Rectal smooth muscle tissue (tissue), 1 donor: ENCODE data around the gene HOXA13.

Experiments
- H3K27ac ChIP-seq: one replicate; pipeline ENCODE4 v1.7.0; 2013; ENCODE audit warnings: low read depth, low read length, inconsistent platforms
- H3K27me3 ChIP-seq: one replicate; pipeline ENCODE4 v1.7.0; 2013; ENCODE audit warnings: low read length; ENCODE audit not compliant: control insufficient read depth, insufficient read depth
- H3K36me3 ChIP-seq: one replicate; pipeline ENCODE4 v1.7.0; 2013; ENCODE audit warnings: low read length; ENCODE audit not compliant: control insufficient read depth, insufficient read depth
- H3K4me1 ChIP-seq: one replicate; pipeline ENCODE4 v1.7.0; 2013; ENCODE audit warnings: low read length; ENCODE audit not compliant: control insufficient read depth, insufficient read depth
- H3K4me3 ChIP-seq: one replicate; pipeline ENCODE4 v1.7.0; 2013; ENCODE audit warnings: low read length
- H3K9ac ChIP-seq: one replicate; pipeline ENCODE4 v1.7.0; 2013; ENCODE audit warnings: low read length

Gene HOXA13

GRCh38 chr7:27183682-27184336 is 16.1 kb downstream of the HOXA13 start:
- Histone ChIP-seq H3K27me3 (peaks cover 6% of the 10 kb centered on the region), H3K36me3 (no peaks in the 10 kb centered on the region), H3K27ac (peak overlapping the region; percentile 96), H3K4me3 (peak overlapping the region; percentile 72), H3K9ac (peak overlapping the region; percentile 7), H3K4me1 (peaks cover 14% of the 10 kb centered on the region)

DNA sequence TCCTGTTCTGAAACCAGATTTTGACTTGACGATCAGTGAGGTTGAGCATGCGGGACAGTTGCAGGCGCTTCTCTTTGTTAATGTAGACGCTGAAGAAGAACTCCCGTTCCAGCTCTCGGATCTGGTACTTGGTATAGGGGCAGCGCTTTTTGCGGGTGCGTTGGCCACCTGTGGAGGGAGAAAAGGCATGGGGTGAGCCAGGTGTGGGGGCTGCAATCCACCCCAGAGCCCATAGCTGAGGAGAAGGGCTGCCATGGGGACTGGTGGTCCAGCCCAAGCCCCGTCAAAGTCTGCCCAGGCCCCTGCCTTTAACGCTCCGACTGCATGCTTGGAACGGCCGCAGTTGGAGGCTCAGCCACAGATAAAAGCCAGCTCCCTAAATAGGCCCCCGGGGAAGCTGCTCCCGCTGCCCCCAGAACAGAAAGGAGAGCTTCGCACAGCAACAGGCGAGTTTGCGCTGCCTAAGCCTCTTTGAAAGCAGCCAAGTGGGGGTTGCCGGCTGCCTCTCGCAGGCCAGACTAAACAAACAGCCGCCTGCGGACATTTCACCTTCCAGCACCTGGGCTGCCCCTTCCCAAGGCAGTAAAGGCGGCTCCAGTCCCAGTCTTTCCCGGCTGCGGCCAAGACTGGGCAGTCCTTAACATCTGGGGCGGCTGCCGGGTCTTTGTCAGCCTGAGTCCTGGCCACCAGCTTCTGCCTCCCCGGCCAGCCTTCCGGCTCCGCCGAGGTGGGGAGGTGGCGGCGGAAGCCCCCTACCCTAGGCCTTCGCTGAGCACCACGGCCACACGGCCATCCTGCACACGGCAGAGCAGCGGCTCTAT is 16.8 kb downstream of the HOXA13 start:
- H3K27ac ChIP-seq: peak overlapping the region; percentile 96
- H3K4me1 ChIP-seq: peaks cover 14% of the 10 kb centered on the region
- peaks cover 6% of the 10 kb centered on the region for H3K27me3 ChIP-seq
- no peaks in the 10 kb centered on the region for H3K36me3 ChIP-seq
- H3K4me3 ChIP-seq: peak overlapping the region; percentile 72
- H3K9ac ChIP-seq: peak overlapping the region; percentile 7

DNA sequence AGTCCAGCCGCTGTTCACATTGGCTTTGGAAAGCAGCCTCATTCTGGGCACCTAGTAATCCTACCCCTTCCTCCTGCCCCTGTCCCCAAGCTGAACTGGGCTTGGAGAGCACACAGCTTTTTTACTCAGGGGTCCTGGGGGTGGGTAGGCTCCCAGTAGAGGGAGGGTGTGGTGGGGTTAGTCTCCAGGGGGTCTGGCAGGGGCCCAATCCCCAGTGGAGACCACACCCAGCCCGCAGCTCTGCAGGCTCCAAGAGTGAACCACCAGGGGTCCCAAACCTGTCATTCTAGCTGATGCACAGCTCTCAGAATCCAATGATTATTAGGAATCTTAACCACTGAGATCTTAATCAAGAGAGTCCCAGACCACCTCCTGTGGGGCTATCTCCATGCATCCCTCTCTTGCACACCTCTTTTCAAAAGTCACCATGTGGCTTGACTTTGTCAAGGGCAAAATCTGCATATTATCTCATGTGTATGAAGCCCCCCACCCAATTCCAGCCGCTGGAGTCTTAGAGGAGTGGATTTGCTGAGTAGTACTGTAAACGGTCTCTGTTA is 17.5 kb downstream of the HOXA13 start:
- Histone ChIP-seq H3K9ac (no peak overlapping the region), H3K4me1 (peaks cover 14% of the 10 kb centered on the region), H3K27me3 (peaks cover 6% of the 10 kb centered on the region), H3K27ac (peak overlapping the region; percentile 96), H3K36me3 (no peaks in the 10 kb centered on the region), H3K4me3 (peak overlapping the region; percentile 72)

DNA sequence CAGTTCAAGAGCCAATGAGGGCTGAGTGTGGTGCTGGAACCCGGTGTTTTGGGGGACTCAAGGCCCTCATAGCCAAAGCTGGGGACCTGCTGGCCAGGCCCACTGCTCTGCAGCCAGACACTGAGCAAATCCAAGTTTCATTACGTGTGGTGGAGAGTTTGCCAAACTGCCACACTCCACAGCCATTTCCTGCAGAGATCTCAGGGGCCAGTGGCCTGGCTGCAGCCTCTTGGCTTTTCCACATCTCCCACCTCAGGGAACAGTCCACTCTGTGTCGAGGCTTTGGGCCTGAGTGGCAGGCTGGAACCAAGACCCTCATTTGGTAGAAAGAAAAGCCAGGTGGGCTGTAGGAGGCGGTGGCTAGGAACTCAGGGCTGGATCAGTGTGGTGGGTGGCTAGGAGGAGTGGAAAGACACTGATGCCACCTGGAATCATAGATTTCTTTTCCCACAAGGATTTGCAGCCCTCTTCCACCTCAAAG is 18.1 kb downstream of the HOXA13 start:
- Histone ChIP-seq H3K27ac (peak overlapping the region; percentile 96), H3K9ac (no peak overlapping the region), H3K4me3 (peak overlapping the region; percentile 17), H3K27me3 (peaks cover 6% of the 10 kb centered on the region), H3K36me3 (no peaks in the 10 kb centered on the region), H3K4me1 (peaks cover 14% of the 10 kb centered on the region)

DNA sequence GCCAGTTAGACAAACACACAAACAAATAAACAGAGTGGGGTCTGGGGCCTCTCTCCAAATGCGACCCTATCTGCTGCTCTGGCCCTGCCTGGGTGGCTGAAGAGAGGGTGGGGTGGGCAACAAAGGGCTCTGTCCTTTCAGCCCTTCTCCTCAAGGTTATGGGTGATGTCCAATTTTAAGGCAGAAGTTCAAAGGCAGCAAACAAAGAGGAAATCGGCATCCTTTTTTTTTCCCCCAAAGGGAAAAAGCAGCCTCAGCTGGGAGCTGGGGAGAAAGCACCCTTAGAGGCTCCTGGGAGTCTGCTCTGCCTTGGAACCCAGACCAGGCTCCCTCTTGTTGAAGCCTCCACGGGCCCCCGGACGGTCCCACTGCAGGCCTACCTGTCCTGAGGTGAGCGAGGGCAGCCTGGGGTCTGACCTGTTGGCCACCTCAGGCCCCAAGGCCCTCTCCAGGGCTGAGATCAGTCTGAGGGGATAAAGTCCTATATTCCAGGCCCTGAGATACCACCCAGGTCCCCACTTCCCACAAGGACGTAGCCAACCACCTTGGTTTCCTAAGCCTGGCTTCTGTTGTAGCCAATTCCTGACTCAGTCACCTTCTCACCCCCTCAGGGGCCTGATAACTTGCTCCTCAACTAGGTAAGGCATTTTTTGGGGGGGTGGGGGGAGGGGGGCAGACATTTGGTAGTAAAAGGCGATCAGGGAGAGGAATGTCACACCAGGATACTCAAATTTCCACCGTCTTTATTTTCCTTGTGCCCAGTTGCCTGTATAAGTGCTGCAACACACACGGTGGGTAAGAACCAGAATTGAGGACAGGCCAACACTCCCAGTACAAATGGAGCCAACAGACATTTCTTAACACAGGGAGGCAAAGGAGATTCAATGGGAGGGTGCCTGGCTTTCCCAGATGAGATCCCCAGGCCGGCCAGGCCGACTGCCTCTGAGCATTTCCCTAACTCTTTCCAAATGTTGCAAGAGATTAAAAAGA is 19.2 kb downstream of the HOXA13 start:
- H3K27ac ChIP-seq: peak overlapping the region; percentile 96
- H3K4me1 ChIP-seq: peaks cover 14% of the 10 kb centered on the region
- peak overlapping the region; percentile 44 for H3K4me3 ChIP-seq
- H3K9ac ChIP-seq: no peak overlapping the region
- peaks cover 8% of the 10 kb centered on the region for H3K27me3 ChIP-seq
- H3K36me3 ChIP-seq: no peaks in the 10 kb centered on the region

DNA sequence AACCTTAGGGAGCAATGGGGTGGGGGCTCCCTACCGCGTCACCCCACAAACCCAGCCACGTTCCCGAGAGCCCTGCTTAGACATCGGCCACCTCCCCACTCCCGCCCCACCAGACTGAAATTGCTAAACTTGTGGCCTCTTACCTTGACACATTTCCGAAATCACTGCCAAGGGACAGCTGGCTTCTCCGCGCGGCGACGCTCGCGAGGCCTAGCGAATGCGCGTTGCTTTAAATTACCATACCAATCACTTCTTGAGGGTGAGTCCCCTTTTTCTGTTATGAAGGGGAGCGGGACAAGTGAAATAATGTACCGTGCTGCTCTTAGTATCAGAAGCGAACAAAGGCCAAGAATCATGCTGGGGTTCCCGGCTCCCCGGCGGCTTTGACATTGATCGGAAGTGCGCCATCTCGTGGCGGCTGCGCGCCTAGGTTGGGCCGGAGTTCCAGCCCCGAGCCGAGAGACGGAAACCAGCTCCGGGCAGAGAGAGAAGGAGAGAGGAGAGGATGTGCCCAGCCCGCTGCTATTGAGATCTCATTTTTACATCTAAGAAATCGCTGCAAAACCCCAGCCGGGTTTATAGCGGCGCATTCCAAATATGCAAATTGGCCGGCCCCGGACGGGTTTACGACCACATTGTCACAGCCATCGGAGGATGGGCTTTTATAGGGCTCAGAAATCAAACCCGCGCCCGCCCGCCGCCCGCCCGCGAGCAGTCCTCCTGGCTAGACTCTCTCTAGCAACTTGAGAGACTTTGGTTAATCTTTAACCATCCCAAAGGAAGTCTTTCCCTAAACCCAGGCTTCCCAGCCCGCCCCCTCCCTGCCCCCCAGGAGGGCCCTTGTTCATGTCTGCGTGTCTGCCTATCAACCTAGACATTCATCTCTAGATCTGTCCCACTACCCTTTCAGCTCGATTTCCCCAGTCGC is 20.1 kb downstream of the HOXA13 start:
- Histone ChIP-seq H3K27me3 (peaks cover 8% of the 10 kb centered on the region), H3K9ac (peak overlapping the region; percentile 76), H3K4me1 (peaks cover 18% of the 10 kb centered on the region), H3K36me3 (no peaks in the 10 kb centered on the region), H3K4me3 (peak overlapping the region; percentile 78), H3K27ac (peak overlapping the region; percentile 96)

DNA sequence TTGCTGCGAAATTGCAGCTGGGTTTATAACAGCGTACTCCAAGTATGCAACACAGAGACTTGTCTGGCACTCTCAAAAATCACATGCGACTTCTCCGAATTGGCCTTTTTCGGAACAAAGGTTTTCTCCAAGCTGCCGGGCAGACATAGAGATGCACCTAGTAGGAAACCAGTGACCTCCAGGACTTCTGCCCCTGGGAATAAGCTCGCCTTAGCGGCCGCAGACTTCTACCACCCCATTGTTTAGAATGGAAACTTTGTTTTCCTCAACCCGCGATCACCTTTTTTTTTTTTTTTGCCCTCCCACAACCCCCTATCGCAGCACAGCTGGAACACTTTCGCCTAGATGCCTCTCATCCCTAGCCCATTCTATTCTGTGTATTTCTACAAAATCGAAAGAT is 20.9 kb downstream of the HOXA13 start:
- peaks cover 19% of the 10 kb centered on the region for H3K4me1 ChIP-seq
- H3K9ac ChIP-seq: peak overlapping the region; percentile 76
- peaks cover 5% of the 10 kb centered on the region for H3K27me3 ChIP-seq
- H3K27ac ChIP-seq: peak overlapping the region; percentile 96
- peak overlapping the region; percentile 78 for H3K4me3 ChIP-seq
- no peaks in the 10 kb centered on the region for H3K36me3 ChIP-seq

DNA sequence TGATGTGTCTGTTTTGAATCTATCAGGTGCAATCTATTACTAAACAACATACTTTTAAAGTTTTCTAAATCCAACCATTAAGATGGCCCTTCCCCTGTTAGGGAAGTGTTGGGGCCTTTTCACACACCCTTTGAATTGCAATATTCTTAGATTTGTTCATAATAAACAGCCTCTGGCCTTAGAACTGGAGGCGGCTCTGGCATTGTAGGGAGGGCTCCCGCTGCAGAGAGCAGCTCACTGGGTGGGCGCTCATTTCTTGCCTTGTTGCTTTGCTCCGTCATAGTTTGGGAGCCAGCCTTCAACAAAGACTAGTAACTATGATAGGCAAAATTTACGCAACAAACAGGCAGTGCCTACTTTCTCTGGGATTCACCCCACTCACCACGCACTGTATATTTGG is 21.5 kb downstream of the HOXA13 start:
- H3K27me3 ChIP-seq: peaks cover 5% of the 10 kb centered on the region
- peak overlapping the region; percentile 96 for H3K27ac ChIP-seq
- H3K36me3 ChIP-seq: no peaks in the 10 kb centered on the region
- H3K4me1 ChIP-seq: peaks cover 19% of the 10 kb centered on the region
- H3K4me3 ChIP-seq: peak overlapping the region; percentile 78
- H3K9ac ChIP-seq: peak overlapping the region; percentile 76

- peaks cover 19% of the 10 kb centered on the region for H3K4me1 ChIP-seq
- peak overlapping the region; percentile 78 for H3K4me3 ChIP-seq
- no peaks in the 10 kb centered on the region for H3K36me3 ChIP-seq
- H3K9ac ChIP-seq: peak overlapping the region; percentile 76
- peak overlapping the region; percentile 96 for H3K27ac ChIP-seq
- peaks cover 8% of the 10 kb centered on the region for H3K27me3 ChIP-seq
Observed at GRCh38 chr7:27177795-27178320, 22.0 kb downstream of the HOXA13 start.

- Histone ChIP-seq H3K9ac (peak overlapping the region; percentile 76), H3K27me3 (peaks cover 9% of the 10 kb centered on the region), H3K36me3 (no peaks in the 10 kb centered on the region), H3K4me3 (peak overlapping the region; percentile 78), H3K4me1 (peaks cover 16% of the 10 kb centered on the region), H3K27ac (peak overlapping the region; percentile 96)
Observed at GRCh38 chr7:27176962-27177794, 22.7 kb downstream of the HOXA13 start.
